Measurements from ENCODE around the gene C14orf93. TPM values are rescaled to one million over a fixed set of nuclear protein-coding genes. Genes with fewer than 3 reads are reported as not detected.

The C14orf93 gene
- total RNA-seq, 1 donor from 2014 or later: 9.7 TPM

DNA sequence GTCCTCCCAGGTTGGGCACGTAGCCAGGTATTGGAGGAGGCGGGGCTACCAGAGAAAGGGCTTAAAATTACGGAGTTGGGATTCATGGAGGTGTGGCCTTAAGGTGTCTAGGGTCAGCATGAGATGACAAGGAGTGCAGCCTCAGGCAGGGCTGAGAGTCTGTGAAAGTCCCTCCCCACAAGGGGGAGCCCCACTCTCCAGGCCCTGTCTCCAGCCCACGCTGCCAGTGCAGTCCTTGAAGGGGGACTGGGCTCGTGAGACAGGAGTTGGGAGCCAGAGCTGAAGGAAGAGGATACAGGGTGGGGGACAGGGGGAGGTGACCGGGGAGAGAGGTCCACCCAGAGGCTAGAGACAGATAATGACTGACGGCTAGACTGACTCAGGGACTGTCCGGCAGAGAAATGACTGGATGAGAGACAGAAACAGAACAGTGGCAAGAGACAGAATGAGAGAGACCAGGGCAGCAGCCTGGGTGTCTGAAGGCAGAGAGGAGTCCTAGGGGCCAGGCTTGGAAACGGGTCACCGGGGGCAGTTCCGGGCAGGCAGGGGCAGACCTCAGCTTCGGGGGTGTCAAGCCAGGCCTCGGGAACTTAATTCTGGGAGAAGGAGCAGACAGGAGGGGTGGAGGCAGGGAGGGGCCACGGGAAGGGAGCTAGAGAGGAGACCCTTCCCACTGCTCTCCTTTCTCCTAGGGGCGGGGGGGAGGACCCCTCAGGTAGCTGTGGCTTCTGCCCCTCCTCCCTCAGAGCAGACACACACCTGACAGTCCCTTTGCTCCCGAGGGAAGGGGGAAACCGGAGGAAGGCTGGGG lies 46.4 kb upstream of the C14orf93 start:
- DNase-seq (ENCODE audit: low read depth): no peak
- peaks cover 3% of the 10 kb centered on the region for H3K36me3 ChIP-seq (ENCODE audit: control insufficient read depth, insufficient read depth, low read length)
- peak overlapping the region; percentile 49 for H3K4me3 ChIP-seq (ENCODE audit: low read depth, low read length)
- no peaks in the 10 kb centered on the region for H3K27me3 ChIP-seq (ENCODE audit: control insufficient read depth, insufficient read depth, low read length)
- TF ChIP-seq, protein P1, sequence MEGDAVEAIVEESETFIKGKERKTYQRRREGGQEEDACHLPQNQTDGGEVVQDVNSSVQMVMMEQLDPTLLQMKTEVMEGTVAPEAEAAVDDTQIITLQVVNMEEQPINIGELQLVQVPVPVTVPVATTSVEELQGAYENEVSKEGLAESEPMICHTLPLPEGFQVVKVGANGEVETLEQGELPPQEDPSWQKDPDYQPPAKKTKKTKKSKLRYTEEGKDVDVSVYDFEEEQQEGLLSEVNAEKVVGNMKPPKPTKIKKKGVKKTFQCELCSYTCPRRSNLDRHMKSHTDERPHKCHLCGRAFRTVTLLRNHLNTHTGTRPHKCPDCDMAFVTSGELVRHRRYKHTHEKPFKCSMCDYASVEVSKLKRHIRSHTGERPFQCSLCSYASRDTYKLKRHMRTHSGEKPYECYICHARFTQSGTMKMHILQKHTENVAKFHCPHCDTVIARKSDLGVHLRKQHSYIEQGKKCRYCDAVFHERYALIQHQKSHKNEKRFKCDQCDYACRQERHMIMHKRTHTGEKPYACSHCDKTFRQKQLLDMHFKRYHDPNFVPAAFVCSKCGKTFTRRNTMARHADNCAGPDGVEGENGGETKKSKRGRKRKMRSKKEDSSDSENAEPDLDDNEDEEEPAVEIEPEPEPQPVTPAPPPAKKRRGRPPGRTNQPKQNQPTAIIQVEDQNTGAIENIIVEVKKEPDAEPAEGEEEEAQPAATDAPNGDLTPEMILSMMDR (IDR thresholded peaks at IDR 0.05; ENCODE audit: insufficient read depth, low read length, poor library complexity, severe bottlenecking): peak; percentile 92

DNA sequence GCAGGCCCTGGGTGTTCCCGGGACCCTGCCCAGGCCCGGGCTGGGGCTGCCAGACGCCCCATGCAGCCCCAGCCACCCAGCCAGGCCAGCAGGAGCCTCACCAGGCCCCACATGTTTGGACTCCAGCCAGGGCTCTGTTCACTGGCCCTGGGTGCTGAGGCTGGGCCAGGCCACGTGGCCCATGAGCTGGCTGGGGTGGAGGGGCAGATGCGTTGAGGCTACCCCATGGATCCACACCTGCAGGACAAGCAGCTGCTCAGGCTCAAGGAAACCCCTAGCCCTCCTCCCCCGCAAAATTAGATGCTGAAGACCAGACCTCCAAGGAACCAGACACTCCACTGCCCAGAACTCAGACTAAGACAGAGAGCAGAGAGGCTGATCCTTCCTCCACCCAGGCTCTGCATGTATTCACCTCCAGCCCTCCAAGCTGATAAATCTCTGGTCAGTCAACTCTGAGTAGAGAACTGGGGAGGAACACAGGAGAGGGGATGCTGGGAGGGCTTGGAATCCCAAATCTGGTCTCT lies 45.7 kb upstream of the C14orf93 start:
- TF ChIP-seq, protein P1 (IDR thresholded peaks at IDR 0.05; ENCODE audit: insufficient read depth, low read length, poor library complexity, severe bottlenecking): no peak
- no peak for DNase-seq (ENCODE audit: low read depth)
- Histone ChIP-seq H3K36me3 (ENCODE audit: control insufficient read depth, insufficient read depth, low read length) (peaks cover 1% of the 10 kb centered on the region), H3K27me3 (ENCODE audit: control insufficient read depth, insufficient read depth, low read length) (no peaks in the 10 kb centered on the region), H3K4me3 (ENCODE audit: low read depth, low read length) (no peak overlapping the region)

DNA sequence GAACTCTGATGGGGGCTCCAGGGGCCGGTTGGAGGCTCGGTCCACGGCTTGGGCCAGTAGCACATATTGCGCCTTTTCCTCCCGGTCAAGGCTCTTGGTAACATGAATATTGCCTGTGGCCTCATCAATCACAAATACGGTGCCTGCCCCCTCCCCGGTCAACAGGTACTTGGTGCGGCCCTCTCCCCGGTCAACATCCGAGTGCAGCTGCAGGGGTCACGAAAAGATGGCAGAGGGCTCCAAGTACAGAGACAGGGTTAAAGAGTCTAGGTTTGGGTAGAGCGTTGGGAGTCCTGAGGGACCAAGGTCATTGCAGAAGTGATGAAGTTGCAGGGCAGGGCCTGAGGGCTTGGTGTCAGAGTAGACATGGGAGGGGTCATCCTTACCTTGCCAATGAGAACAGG lies 45.2 kb upstream of the C14orf93 start:
- DNase-seq (ENCODE audit: low read depth): no peak
- TF ChIP-seq, protein P1 (IDR thresholded peaks at IDR 0.05; ENCODE audit: insufficient read depth, low read length, poor library complexity, severe bottlenecking): no peak
- Histone ChIP-seq H3K36me3 (ENCODE audit: control insufficient read depth, insufficient read depth, low read length) (peaks cover 1% of the 10 kb centered on the region), H3K4me3 (ENCODE audit: low read depth, low read length) (no peak overlapping the region), H3K27me3 (ENCODE audit: control insufficient read depth, insufficient read depth, low read length) (no peaks in the 10 kb centered on the region)

DNA sequence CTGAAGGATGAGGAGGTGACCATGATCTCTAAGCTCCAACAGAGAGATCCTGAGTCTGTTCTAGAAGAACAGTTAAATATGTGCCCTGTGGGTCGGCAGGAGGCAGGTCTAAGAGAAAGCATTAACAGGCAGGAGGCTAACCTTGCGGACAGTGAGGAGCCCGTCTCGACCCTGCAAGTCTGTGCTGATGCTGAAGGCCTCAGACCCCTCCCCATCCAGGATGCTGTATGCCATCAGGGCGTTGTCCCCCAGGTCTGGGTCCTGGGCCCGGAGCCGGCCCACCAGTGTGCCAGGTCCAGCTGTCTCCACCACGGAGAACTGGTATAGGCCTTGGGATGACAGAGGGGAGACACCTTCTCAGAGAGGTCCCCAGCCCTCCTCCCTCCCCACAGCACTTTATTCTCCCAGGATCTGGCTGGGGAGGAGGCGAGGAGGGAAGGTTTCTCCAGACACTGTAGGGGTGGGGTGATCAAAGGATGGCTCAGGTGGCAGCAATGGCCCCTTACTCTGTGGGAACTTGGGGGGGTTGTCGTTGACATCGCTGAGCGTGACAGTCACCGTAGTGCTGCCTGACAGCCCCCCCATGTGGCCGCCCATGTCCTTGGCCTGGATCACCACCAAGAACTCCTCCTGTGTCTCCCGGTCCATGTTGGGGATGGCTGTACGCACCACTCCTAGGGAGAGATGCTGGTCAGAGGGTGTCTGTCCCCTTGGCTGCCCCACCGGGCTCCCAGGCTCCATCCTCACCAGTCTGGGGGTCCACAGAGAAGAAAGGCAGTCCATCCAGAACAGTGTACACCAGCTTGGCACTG lies 44.3 kb upstream of the C14orf93 start:
- Histone ChIP-seq H3K27me3 (ENCODE audit: control insufficient read depth, insufficient read depth, low read length) (no peaks in the 10 kb centered on the region), H3K36me3 (ENCODE audit: control insufficient read depth, insufficient read depth, low read length) (no peaks in the 10 kb centered on the region), H3K4me3 (ENCODE audit: low read depth, low read length) (no peak overlapping the region)
- TF ChIP-seq, protein P1 (IDR thresholded peaks at IDR 0.05; ENCODE audit: insufficient read depth, low read length, poor library complexity, severe bottlenecking): peak; percentile 17
- no peak for DNase-seq (ENCODE audit: low read depth)

DNA sequence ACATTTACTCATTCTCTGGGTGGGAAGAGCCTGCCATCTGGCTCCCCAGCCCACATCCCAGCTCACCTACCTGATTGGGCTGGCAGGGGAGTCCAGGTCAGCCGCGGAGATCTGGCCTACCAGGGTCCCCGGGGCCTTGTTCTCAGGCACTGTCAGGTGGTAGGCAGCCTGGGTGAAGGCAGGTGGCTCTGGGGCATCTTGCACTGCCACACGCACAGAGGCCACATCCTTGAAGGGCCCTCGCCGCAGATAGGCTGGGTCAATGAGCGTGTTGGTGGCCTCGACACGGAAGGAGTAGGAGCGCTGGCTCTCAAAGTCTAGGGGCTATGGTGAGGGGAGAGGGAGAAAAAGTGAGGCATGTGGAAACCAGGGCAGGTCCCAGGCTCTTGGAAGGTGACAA lies 43.5 kb upstream of the C14orf93 start:
- TF ChIP-seq, protein P1 (IDR thresholded peaks at IDR 0.05; ENCODE audit: insufficient read depth, low read length, poor library complexity, severe bottlenecking): no peak
- Histone ChIP-seq H3K4me3 (ENCODE audit: low read depth, low read length) (no peak overlapping the region), H3K36me3 (ENCODE audit: control insufficient read depth, insufficient read depth, low read length) (no peaks in the 10 kb centered on the region), H3K27me3 (ENCODE audit: control insufficient read depth, insufficient read depth, low read length) (no peaks in the 10 kb centered on the region)
- no peak for DNase-seq (ENCODE audit: low read depth)

Data from kidney epithelial cell (primary cell).